ENCODE measurements around the gene DEPDC5.

Gene DEPDC5

DNA sequence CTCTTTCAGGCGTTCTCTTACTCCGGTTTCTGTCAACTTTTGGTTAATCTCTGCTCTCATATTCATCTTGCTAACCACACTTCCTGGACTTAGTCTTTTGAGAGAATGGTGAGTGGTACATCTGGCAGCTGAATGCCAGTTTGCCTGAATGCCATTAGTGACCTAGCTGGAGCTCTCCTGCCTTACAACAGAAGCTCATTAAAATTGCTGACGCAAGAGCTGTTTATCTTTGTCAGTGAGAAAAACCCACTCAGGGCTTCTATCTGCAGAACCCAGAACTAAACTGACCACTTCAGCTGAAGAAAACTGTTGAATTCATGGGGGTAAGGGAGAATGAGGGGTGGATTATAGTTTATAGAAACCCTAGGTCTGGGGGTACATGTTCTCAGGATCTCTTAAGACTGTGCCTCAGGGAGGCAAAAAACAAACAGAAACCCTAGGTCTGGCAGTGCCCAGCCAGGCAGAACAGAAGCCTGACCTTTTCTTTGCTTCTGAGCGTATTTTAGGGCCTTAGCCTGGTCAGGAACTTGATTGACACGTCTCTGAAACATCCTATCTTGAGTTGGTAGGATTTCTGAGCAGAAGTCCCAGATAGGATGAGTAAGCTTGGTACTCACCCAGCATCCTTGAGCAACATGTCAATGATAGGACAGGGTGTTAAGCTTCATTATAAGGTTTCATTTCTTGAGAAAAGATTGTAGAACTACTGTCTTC, 137.7 kb downstream of the DEPDC5 start:
- H3K4me3 ChIP-seq (ENCODE audit: low read depth, low read length): no peak overlapping the region

DNA sequence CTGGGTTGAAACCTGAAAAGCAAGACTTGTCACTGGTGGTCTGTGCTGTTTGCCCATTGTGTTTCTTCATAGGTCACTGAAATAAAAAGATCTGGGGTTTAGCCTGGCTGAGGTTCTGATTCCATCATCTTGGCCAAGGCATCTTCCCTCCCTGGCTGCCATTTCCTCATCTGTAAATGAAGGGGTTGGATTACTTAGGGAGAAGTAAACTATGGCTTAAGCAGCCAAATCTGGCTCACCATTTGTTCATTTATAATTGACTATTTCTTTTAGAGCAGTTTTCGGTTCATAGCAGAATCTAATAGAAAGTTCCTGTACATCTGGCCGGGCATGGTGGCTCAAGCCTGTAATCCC, 138.2 kb downstream of the DEPDC5 start:
- no peak overlapping the region for H3K4me3 ChIP-seq (ENCODE audit: low read depth, low read length)

DNA sequence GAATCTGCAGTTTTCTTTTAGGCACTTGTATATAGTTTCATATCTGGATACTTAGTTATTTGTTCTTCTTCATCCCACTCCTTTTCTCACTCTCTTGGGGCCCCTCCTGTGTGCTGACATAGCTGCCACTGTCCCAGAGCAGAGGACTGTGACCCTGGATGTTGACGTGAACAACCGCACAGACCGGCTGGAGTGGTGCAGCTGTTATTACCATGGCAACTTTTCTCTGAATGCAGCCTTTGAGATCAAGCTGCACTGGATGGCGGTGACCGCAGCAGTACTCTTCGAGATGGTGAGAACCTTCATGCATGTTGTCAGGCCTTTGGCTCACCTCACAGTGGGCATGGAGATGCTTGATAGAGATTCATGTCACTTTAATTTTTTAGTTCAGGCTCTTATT, 139.6 kb downstream of the DEPDC5 start:
- no peak overlapping the region for H3K4me3 ChIP-seq (ENCODE audit: low read depth, low read length)

GRCh38 chr22:31895411-31896123, 141.7 kb downstream of the DEPDC5 start:
- H3K4me3 ChIP-seq (ENCODE audit: low read depth, low read length): no peak overlapping the region

DNA sequence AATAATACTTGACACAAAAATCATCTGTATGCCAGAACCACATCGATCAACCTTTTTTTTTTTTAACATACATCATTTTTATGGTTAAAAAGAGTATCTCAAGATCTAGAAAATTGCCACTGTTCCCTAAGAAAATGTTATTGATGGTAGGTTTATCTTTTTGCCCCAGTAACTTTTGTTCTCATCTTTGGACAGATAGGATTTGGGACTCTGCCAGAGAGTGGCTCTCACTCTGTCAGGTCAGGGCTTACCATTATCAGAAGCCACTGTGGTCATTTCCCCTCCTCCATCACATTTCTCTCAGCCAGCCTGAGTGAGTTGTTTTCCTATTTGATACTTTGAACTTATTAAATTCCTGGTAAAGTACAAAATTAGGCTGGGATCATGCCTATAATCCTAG, 142.7 kb downstream of the DEPDC5 start:
- H3K4me3 ChIP-seq (ENCODE audit: low read depth, low read length): no peak overlapping the region

GRCh38 chr22:31897842-31898805, 144.3 kb downstream of the DEPDC5 start:
- no peak overlapping the region for H3K4me3 ChIP-seq (ENCODE audit: low read depth, low read length)

DNA sequence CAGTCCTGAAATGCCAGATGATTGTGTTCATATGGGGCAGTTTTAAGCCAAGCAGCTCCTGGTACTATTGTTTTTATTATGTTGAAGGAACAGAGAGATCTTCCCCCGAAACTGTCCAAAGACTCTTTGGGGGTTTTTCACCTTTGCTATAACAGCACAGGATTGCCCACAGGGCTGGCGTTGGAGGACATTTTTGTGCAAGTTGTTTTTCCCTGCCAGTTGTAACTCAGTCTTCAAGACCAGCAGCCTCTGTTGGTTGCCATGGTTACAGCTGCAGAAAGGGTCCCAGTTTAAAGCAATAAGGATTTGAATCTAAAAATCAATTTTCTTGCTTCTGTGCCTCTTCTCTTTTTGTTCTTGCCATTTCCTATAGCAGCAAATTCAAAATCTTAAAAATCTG, 145.1 kb downstream of the DEPDC5 start:
- H3K4me3 ChIP-seq (ENCODE audit: low read depth, low read length): no peak overlapping the region

- H3K4me3 ChIP-seq (ENCODE audit: low read depth, low read length): no peak overlapping the region
These were observed 145.8 kb downstream of the DEPDC5 start for GRCh38 chr22:31899669-31900068.

GRCh38 chr22:31901388-31902137, 147.7 kb downstream of the DEPDC5 start:
- H3K4me3 ChIP-seq (ENCODE audit: low read depth, low read length): no peak overlapping the region

- no peak overlapping the region for H3K4me3 ChIP-seq (ENCODE audit: low read depth, low read length)
These were observed 150.8 kb downstream of the DEPDC5 start for GRCh38 chr22:31904651-31905050.

DNA sequence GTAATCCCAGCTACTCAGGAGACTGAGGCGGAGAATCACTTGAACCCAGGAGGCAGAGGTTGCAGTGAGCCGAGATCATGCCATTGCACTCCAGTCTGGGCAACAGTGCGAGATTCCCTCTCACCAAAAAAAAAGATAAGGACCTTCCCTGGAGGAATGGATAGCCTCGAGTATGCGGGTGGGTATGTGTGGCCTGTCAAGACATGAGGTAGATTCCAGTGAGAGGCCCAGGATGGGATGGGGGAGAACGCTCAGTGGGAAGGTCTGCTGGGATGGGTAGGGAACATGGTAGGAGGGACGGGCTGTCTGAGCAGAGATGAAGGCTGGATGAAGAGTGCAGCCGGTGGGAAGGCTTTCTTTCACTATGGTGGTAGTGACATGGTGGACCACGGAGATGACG, 151.5 kb downstream of the DEPDC5 start:
- no peak overlapping the region for H3K4me3 ChIP-seq (ENCODE audit: low read depth, low read length)

DNA sequence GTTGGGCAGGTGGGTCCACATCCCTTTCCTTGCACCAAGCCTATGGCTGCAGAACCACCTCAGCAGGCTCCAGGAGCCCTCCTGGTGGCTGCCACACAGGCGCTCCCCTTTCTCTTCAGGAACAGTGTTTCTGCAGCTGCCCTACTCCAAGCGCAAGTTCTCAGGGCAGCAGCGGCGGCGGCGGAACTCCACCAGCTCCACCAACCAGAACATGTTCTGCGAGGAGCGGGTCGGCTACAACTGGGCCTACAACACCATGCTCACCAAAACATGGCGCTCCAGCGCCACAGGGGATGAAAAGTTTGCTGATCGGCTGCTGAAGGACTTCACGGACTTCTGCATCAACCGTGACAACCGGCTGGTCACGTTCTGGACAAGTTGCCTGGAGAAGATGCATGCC, 152.3 kb downstream of the DEPDC5 start:
- no peak overlapping the region for H3K4me3 ChIP-seq (ENCODE audit: low read depth, low read length)

DNA sequence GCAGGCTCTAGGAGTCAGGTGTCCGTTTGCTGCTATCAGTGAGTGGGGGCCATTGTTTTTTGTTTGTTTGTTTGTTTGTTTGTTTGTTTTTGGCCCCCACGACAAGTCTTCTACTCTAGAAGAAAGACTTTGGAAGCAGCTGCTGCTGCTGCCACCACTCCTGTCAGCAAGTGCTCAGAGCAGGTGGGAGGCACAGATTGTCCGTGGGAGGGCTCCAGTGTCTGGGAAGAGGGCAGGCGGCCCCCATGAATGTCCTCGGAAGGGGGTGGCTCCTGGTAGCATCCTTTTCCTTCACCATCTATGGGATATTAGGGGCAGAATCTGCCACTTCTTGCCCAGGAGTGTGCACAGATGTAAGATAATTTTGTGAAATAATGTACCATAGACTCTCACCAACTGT, 152.8 kb downstream of the DEPDC5 start:
- no peak overlapping the region for H3K4me3 ChIP-seq (ENCODE audit: low read depth, low read length)

DNA sequence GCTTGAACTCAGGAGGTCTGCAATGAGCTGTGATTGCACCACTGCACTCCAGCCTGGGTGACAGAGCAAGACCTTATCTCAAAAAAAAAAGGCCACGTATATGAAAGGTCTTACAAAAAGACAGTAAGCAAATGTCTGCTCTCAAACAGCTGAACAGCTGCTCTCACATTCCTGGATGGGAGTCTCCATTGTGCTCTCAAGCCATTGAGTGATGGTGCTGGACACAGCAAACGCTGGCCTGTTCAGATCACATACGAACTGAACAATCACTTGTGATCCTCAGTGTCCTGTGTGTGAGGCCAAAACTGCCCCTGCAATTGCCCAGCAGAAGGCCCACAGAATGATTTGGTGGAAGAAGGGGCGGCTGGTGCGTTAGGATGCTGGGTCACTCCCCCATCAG, 156.2 kb downstream of the DEPDC5 start:
- no peak overlapping the region for H3K4me3 ChIP-seq (ENCODE audit: low read depth, low read length)

- H3K4me3 ChIP-seq (ENCODE audit: low read depth, low read length): no peak overlapping the region
These were observed 158.0 kb downstream of the DEPDC5 start for GRCh38 chr22:31911565-31912406.

DNA sequence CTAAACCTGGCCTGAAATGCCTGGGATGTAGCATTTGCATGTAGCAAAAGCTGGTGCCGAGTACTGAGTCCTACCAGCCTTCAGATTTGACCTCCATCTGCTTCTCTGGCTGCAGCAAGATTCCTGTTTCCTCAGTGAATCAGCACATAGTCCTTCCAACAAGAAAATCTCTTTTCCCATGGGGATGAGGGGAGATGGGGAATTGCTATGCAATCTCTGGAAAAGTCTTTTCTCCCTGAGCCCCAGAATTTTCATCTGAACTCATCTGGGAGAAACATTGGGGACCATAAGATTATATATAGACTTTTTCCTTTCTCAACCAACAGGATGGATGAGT, 158.6 kb downstream of the DEPDC5 start:
- H3K4me3 ChIP-seq (ENCODE audit: low read depth, low read length): no peak overlapping the region

GRCh38 chr22:31915586-31915985, 161.8 kb downstream of the DEPDC5 start:
- H3K4me3 ChIP-seq (ENCODE audit: low read depth, low read length): no peak overlapping the region

DNA sequence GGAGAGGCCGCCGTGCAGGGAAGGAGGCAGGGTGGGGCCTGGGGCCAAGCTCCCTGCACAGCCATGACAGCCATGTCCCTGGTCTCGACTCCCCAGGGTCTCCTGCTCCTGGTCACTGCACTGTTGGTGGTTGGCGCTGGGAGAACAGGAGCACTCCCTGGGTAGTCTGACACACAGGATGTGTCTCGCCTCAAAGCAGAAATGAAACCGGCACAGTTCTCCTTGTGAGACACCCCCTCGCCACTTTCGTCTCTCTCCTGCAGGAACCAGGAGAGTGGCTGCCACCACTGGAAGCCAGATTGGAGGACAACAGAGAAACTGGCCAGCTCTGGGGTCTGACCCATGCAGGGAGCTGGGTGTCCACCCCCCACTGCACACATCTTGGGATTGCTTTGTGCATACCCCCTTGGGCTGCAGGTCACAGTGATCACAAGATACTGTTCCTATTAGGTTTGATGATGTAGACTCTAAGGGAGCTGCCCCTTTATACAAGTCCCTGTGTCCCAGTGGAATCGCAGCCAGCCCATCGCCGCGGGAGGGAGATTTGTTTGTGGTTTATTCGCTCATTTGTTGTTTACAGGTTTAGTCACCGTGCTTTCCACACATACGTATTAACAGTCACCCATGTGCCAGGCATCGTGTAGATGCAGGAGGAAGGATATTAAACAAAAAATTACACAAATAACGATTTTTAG, 163.6 kb downstream of the DEPDC5 start:
- H3K4me3 ChIP-seq (ENCODE audit: low read depth, low read length): no peak overlapping the region

- H3K4me3 ChIP-seq (ENCODE audit: low read depth, low read length): no peak overlapping the region
These were observed 165.9 kb downstream of the DEPDC5 start for GRCh38 chr22:31919730-31920129.

- no peak overlapping the region for H3K4me3 ChIP-seq (ENCODE audit: low read depth, low read length)
These were observed 166.5 kb downstream of the DEPDC5 start for GRCh38 chr22:31920306-31920705.
